Measurements from ENCODE around the gene TBC1D19.

GRCh38 chr4:26719954-26720552 is 136.2 kb downstream of the TBC1D19 start:
- TF ChIP-seq CTCF (IDR thresholded peaks at IDR 0.05; ENCODE audit: low read depth, low read length) (no peak), POLR2A (IDR thresholded peaks at IDR 0.05; ENCODE audit: extremely low read depth, insufficient read length) (no peak), MAX (IDR thresholded peaks at IDR 0.05; ENCODE audit: low read depth, low read length) (no peak), MYC (IDR thresholded peaks at IDR 0.05; ENCODE audit: low read depth, low read length) (no peak)
